ENCODE results near the gene CTNNA1.

DNA sequence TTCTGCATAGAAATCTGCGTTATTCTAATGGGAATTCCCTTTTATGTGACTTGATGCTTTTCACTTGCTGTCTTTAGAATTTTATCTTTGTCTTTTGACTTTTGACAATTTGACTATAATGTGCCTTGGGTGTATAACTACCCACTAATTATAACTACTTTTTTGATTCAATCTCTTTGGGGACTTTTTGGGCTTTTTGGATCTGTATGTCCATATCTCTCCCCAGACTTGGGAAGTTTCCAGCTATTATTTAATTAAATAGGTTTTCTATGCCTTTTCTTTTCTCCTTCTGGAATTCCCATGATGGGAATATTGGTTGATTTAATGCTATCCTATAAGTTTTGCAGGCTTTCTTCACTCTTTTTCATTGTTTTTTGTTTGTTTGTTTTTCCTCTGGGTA lies 64.0 kb downstream of the CTNNA1 start:
- TF ChIP-seq POLR2AphosphoS5 (IDR thresholded peaks at IDR 0.05; ENCODE audit: insufficient read depth in 1 of 2, low read depth in 1 of 2) (no peak), POLR2A (IDR thresholded peaks at IDR 0.05) (no peak)
